Activated T-cell treated with anti-CD3 and anti-CD28 coated beads for 24 hours (primary cell): Measurements from ENCODE around the gene NHLH1.
A peak's percentile ranks its signal among the peaks of the same experiment; 100 is the strongest.

Source experiments
- DNase-seq: peaks from one replicate; pipeline ENCODE4 v3.0.0-alpha.2; 2020; ENCODE audit warnings: low read depth

Gene NHLH1

DNA sequence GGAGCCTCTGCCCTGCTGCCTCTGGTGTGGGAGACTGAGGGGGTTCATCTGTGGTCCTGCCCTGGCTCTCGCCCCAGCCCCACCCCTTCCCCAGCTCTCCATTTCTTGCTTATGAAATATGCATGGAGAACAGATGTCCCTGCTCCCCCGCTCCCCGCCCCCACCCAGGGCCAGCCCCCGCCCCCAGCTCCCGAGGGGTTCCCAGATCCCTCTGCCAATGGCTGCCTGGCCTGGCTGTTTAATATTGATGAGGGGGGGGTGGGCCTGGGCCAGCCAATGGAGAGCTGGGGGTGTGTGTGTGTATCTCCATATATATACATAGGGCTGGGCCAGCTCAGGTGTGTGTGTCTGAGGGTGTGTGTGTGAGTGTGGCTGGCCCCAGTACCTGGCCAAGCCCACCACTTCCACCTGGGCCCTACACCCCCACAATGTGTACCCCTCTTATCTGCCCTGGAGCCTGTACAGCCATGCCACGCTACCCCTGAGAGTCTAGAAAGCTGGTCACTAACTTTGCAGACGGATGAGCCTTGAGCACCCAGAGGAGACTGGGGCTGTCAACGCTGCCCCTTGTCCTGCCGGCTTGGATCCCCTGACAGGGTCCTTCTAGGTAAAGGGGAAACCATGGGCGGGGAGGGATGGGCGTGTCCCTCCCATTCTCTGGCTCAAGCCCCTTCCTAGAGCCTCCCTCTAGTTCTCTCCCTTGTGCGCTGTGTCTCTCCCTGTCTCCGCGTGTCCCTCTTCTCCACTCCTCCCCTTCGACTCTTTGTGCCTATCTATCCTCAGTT is at the start of gene NHLH1:
Gene NHLH1, plus strand, starts transcription at position 341 of the 785 bp plus-strand sequence. CDS start 3,661 bp downstream, outside the sequence.
- DNase-seq = no peak

DNA sequence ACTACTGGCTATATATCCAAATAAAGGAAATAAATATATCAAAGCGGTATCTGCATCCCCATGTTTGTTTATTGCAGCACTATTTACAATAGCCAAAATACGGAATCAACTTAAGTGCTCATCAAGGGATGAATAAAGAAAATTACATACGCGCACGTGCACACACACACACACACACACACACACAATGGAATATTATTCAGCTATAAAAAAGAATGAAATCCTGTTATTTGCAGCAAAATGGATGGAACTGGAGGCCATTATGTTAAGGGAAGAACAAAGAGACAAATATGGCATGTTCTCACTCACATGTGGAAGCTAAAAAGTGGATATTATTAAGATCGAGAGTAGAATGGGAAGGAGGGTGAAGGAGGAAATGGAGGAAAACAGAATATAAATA is 44.0 kb upstream of the NHLH1 start:
- no peak for DNase-seq

DNA sequence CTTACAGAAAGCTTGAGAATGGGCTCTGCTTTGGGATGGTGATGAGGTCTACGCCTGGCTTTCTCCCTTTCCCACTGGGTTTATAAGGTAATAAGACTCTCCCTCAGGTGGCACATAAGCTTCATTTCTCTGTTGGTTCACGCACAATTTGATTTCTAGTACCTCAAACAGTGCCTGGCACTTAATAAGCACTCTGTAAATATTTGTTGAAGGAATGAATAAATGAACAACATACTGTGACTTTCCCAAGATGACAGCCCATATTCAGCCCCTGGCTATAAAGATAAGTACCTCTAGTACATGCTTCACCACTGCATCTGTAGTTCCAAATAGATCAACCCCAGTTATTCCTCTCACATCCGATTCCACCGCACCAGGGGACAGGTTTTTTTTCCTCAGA is 41.6 kb upstream of the NHLH1 start:
- no peak for DNase-seq

DNA sequence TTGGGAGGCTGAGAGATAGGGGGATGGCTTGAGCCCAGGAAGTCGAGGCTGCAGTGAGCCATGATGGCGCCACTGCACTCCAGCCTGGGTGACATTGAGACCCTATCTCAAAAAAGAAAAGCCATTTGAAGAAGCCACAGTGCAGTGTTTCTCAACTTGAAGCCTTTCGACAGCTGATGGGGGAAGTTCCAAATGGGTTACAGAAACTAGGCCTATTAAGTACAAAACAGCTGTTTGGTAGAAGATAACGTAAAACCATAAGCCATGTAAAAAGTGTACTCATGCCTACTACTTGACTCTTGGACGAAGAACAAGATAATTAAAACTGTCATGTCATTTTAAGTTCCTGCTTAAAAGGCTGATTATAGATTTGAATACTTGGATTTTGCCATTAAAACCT is 40.5 kb upstream of the NHLH1 start:
- no peak for DNase-seq

DNA sequence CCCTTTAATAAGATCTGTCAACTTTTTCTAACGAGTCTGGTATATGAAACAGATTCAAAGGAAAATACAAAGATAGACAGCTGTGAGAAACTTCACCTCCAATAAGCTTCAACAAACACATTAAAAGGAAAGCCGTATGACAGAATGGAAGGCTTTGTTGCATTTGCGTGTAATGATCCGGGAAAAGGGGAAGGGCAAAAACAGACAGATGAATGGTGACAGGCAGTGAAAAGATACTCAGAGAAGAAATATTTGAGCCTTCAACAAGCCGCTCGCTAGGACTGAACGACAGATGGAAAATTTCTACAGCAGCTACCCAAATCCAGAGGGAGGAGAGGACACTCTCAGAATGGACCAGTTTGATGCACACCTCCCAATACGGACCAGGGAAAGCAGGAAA is 38.7 kb upstream of the NHLH1 start:
- DNase-seq = no peak

DNA sequence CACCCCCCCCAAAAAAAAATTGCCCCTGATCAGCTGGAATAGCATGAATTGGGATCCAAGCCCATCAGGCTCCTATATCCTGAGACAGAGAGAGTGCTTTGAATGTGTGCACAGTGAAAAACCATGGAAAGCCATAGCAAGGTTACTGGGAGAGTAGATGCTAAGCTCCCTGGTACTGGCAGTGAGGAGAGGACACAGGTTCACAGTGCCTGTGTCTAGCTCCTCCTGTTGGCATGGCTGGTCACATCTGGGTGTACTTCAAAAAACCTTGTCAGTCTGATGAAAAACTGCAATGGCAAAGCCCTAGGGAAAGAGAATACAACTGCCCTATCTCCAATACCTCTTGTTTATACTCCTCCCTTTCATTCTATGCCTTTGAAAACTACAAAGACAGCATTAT is 36.8 kb upstream of the NHLH1 start:
- no peak for DNase-seq

DNA sequence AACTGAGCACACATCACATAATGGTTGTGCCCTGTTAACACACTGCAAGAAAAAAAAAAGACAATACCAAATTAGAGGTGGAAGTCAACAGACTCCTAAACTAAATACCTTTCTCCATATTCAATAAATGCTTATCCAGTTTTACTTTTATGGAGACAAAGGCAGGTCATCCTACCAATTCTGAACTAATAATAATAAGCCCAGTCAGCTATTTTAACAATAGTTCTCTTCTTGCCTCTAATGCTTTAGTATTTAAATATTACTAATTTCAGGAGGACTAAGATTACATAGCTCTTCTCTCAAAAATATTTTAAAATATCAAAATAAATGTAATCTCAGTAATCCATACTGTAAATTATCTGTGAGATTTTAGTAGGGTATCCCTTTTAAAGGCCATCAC is 34.4 kb upstream of the NHLH1 start:
- no peak for DNase-seq

DNA sequence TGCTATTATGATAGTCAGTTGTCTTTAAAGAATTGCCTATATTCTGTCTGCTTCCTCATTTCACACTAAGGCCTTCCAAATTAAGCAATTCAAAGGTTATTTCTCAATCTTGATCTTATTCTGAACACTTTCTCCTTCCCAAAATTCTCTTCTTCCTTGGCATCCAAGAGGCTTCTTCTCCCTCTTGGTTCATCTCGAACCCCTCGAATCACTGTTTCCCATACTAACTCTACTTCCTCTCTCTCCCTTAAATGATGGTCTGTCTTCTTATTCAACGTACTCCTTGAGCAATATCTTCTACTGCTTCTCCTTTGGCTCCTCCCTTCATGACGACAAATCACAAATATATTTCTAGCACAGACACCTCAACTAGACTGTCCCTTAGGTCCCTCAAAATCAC is 28.3 kb upstream of the NHLH1 start:
- DNase-seq = no peak

DNA sequence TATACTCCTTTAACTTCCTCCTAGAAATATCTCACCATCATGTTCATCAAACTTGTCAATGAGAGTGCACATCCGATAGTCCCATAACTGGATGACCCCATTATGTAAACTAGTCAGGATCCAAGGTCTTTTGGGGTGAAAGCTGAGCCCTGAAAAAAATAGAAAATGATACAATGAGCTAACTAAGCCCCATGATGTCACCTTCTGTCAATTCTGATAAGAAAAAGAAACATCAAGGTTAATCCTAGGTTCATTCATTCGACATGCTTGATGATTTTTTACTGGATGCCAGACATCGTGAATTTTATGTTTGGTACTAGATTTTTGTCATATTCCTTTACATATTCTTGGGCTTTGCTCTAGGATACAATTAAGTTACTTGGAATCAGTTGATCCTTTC is 26.7 kb upstream of the NHLH1 start:
- DNase-seq = no peak

DNA sequence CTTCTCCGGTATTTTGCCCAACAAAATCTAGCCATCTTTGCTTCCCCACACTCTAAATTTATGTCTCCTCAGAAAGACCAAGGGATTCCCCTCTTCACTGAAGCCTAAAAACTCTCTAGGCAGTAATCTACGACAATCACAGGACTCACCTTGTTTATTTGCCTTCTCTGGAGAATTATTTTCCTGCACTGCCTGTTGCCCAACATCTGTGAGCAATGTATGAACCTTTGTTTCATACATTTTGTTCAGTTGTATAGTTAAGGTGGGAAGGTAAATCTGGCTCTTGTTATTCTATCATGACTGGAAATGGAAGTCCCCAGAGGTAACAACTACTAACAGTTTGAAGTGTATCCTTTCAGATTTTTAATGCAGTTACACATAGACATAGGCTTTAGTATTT is 26.0 kb upstream of the NHLH1 start:
- no peak for DNase-seq

DNA sequence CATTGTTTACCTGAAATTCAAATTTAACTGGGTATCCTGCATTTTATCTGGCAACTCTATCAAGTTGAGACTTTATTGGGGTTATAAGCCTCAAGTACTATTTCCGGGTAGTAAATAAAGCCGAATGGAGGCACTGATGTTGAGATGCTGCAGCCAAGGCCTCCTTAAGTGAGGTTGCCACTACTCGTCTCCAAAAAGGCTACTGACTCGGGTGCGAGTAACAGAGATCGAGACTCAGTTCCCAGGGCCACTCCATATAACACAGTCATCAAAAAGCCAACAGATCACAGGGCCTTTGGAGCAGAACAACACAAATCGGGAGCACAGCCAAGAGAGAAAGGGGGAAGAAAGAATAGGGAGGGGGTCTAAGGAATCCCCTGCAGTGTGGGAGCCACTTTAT is 24.3 kb upstream of the NHLH1 start:
- DNase-seq = no peak

DNA sequence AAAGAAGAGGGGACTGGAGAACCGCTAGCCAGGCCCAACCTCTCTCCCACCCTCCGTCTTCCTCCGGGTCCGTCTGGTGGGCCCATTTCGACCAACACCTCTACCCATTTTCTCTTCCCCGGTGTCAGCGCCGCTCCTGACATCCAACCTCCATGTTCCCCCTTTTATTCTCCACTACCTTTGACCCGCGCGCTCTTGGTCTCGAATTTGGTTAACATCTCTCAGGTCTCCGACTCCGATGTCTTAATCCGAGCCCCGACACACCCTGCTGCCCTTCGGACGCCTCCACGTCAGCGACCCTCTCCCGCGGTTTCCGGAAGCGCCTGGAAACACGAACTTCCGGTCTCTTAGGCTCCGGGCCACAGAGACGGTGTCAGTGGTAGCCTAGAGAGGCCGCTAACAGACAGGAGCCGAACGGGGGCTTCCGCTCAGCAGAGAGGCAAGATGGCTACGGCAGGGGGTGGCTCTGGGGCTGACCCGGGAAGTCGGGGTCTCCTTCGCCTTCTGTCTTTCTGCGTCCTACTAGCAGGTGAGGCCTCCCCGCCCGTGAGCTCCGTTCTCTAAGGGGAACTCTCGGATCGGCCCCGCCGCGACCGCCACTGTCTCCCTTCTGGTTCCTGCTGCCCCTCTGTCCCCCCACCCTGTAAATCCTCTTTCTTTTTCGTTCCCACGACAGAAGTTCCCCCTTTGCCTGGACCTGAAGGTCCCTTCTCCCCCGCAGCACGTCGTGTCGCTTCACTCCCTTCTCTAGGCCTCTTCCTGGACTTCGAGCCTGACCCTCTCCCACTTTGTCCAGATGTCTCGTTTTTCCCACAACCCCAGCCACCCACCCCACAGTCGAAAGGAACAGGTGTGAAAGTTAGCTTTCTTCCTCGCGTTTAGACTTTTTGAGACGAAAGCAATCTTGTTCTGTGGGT is 23.7 kb upstream of the NHLH1 start, which contains the start of the genes COPA and NCSTN:
Gene COPA, minus strand, starts transcription at position 298 of the 917 bp plus-strand sequence. Its CDS starts 80 bp downstream, at position 218.
Gene NCSTN, plus strand, starts transcription at position 431 of the 917 bp plus-strand sequence. Its CDS starts 14 bp downstream, at position 445.
- DNase-seq = peak; percentile 87

DNA sequence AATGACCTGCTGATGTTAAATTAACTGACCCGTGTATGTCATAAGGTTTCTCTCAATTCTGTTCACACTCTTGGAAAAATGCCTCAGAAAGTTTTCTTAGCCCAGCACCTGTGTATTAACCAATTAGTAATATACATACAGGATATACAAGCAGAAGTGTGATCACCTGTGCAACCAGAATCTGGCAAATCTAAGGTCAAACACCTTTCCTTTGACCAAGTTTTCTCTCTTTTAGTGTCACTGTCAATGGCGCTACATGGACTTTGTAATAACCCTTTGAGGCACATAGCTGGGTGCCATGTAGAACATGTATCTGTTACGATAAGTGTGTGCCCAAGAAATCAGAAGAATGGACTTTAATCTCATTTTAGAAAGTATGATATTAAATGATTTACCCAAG is 22.6 kb upstream of the NHLH1 start:
- no peak for DNase-seq

DNA sequence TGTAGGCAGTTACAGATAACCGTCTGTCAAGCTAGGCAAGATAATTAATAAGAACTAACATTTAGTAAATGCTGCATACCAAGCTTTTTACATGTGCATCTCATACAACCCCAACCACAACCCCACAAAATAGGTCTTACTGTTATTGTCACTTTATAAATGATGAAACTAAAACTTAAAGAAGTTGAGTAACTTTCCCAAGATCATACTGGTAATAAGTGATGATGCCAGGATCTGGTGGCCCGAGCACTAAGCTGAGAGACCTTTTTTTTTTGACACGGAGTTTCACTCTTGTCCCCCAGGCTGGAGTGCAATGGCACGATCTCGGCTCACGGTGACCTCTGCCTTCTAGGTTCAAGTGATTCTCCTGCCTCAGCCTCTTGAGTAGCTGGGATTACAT is 21.9 kb upstream of the NHLH1 start:
- no peak for DNase-seq

DNA sequence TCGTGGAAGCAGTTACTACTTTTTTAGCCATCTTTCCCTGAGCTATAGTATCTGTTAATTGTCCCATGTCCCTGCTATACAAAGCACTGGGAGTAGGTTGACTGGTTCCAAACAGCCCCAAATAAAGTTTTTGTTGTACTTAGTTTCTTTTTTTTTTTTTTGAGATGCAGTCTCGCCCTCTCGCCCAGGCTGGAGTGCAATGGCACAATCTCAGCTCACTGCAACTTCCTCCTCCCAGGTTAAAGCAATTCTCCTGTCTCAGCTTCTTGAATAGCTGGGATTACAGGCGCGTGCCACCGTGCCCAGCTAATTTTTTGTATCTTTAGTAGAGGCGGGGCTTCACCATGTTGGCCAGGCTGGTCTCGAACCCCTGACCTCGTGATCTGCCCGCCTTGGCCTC is 20.4 kb upstream of the NHLH1 start:
- no peak for DNase-seq

DNA sequence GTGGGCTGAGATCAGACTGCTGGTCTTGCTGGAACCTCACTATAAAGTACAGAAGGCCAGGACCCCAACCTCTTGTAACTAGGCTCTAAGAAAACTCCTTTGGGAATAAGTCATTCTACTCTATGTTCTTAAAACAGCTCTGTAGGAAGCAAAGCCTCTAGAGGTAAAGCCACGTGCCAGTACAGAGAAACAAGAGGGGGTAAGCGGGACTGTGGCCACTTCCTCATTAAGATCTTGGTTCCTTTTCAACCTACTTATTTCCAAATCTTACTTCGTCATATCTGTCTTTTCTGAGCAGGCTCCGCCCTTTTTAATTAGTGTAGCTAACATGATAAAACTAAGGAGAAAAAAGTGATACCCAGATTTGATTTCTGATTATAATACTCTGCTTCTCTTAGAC is 19.9 kb upstream of the NHLH1 start:
- DNase-seq = no peak

DNA sequence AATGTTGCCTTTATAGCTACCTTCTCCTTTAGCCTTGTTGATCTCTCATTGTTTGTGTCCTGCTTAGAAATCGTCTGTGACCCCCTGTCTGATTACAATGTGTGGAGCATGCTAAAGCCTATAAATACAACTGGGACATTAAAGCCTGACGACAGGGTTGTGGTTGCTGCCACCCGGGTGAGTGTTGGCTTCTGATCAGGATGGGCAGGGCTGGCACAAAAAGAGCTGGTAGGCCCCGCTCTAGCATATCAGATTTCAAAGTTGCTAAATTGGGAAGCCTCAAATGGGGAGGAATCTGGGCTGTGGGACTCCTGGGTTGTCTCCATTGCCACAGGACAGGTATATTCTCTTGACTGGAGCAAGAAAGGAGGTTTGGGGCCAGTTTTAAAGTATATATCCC is 15.2 kb upstream of the NHLH1 start:
- DNase-seq = no peak

DNA sequence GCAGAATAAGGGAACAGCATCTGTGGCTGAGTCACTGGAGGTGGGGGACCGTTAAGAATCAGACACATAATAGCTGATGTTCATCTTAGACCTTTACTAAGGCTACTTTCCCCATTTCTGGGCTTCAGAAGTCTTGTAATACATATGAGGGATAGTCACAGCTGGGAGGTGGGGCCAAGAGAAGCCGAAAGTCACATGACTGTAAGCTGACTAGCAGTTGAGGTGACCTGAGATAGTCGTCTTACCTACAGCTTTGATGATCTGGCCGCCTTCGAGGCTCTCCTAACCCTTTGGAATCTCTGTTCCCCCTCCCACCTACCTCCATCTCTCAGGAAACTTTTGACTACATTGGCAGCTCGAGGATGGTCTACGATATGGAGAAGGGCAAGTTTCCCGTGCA is 14.3 kb upstream of the NHLH1 start:
- DNase-seq = no peak

DNA sequence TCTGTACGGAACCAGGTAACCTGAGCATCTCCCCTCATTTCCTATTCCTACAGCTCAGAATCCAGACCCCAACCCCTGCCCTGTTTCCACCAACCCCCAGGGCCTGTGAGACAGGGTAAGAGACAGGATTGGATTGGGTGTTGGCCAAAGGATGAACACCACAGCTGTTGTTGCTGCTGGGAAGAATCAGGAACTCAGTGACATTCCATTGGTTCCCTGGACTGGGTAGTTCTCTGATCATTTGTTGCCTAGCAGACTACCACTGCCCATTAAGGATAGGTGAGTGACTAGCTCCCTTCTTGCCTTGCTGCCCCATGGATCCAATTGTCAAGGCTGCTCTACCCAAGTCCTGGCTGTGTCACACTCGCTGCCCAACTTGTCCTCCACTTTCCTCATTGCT is 13.6 kb upstream of the NHLH1 start:
- no peak for DNase-seq

DNA sequence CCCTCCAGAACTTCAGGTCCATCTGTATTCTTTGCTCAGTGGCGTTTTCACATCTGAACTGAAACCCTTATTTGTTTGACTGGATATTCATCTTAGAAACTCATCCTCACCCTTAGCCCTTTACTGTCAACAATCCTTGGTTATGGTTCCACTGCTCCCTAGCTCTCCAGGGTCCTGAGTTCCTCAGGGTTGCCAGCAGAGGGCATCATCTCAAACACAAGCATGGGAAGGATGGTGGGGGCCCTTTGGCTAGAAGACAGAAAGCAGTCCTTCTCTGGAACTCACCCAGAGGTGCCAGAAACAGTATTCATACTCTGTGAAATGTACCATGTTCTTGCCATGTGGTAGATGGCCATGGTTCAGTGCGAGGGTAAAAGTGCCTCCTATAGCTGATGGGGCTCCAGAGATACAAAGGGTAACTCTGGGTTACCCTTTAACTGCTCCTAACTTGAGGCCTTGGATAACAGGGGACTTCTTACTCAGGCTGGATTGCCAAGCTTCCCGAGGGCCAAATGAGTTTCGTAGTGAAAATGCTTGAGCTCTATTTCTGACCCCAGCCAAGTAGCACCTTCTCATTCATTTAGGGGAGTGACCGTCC is 12.4 kb upstream of the NHLH1 start:
- DNase-seq = no peak

DNA sequence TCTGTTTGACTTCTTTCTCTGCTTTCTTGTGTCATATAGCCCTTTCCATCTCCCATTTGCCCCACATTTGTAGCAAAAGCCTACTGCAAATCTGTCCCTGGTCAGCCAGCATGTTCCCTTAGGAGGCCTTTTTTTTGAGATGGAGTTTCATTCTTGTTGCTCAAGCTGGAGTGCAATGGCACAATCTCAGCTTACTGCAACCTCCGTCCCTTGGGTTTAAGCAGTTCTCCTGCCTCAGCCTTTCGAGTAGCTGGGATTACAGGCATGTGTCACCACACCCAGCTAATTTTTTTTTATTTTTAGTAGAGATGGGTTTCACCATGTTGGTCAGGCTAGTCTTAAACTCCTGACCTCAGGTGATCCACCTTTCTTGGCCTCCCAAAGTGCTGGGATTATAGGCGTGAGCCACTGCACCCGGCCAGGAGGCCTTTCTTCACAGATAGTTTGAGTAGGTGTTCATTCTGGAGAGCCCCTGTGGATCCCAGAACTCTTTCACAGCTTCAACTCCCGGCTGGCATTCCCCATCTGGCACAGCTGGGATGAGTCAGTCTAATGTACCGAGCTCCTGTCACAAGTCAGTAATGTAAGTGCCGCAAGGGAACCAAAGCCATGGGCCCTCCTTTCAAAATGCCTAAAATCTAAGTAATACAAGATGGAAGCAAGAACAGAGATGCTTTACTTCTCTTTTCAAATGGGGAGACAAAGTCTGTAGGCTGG is 9.4 kb upstream of the NHLH1 start:
- DNase-seq = no peak

DNA sequence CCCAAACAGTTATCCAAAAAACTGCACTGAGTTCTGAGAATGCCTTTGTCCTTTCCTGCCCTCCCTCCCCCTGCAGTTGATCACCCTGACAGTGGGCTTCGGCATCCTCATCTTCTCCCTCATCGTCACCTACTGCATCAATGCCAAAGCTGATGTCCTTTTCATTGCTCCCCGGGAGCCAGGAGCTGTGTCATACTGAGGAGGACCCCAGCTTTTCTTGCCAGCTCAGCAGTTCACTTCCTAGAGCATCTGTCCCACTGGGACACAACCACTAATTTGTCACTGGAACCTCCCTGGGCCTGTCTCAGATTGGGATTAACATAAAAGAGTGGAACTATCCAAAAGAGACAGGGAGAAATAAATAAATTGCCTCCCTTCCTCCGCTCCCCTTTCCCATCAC is 8.8 kb upstream of the NHLH1 start:
- no peak for DNase-seq
